ENCODE results near the gene ZDHHC7. TPM values are rescaled to one million over a fixed set of nuclear protein-coding genes. Genes with fewer than 3 reads are reported as not detected.

Gene ZDHHC7
- total and polyA plus RNA-seq, 9 of the 15 experiments (the other 6 are each of a cell fraction or from before 2014, with no cell fraction given), result 1.7 to 49.7 (median 37.4) TPM

DNA sequence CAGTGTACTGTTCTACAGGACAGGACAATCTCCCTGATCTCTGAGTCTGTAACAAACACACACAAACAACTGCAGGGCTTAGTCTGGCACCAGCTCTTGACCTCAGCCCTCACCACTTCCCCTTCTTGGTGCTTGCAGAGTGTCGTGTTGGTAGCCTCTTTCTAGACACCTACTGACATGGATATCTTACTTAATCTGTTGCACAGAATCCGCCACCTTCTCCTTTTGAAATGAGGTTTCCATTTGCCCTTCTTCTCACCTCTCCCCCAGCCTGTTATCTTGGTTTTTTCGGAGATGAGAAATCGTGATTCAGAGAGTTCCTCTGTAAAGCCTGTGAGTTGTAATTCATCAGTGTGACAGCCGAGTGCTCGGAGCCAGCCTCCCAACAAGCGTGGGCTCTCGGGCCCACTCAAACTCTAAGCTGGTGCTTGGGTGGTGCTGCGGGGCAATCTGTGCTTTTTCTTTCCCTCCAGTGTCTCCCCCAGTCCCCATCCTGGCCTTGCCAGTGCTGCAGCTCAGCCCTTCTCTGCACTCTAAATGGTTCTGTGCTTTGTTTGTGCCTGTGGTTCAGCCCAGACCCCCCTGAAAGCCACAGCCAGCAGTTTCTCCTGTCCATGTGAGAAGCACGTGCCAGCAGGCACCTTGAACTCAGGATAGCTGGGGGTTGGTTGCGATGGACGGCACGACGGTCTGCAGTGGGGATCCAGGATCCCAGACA, 44.3 kb upstream of the ZDHHC7 start (continued):
- no peak; the same call in 1 of the 2 replicates for TF ChIP-seq PBX2 (CRISPR knock-in tag; IDR thresholded peaks at IDR 0.05; ENCODE audit: low read depth)
- peak; percentile 95 for TF ChIP-seq PBX2 (tag; conservative IDR thresholded peaks at IDR 0.05; ENCODE audit: low read depth)
- 0 out of 2 replicates have a peak, but pooled peaks have one; percentile 27 for TF ChIP-seq RBFOX2 (IDR thresholded peaks at IDR 0.05; ENCODE audit: low read depth, low read length)
- no peak for TF ChIP-seq ZNF780A (CRISPR knock-in tag; IDR thresholded peaks at IDR 0.05)
- TF ChIP-seq SPI1 (IDR thresholded peaks at IDR 0.05; ENCODE audit: borderline replicate concordance, low read depth, low read length), result peak; percentile 99
- TF ChIP-seq ETV6 (IDR thresholded peaks at IDR 0.05; ENCODE audit: borderline replicate concordance in 1 of 2, low read depth in 2 of 2, low read length in 1 of 2), result peak in 1 of 2 experiments; percentile 22; a peak in 1 of 4 replicates
- no peak for TF ChIP-seq ETV6 (CRISPR knock-in tag; IDR thresholded peaks at IDR 0.05; ENCODE audit: borderline replicate concordance)
- peak; percentile 69; the same call in 1 of the 2 replicates for TF ChIP-seq SMAD3 (CRISPR knock-in tag; conservative IDR thresholded peaks at IDR 0.05)
- TF ChIP-seq CHD2 (IDR thresholded peaks at IDR 0.05; ENCODE audit: low read depth, low read length), result no peak
- TF ChIP-seq HDAC3 (IDR thresholded peaks at IDR 0.05; ENCODE audit: borderline replicate concordance, partially characterized antibody), result no peak
- TF ChIP-seq ZNF134 (CRISPR knock-in tag; conservative IDR thresholded peaks at IDR 0.05), result 0 out of 2 replicates have a peak, but pooled peaks have one; percentile 47
- no peak for TF ChIP-seq ZKSCAN1 (IDR thresholded peaks at IDR 0.05; ENCODE audit: low read depth, low read length)
- peak; percentile 96 for TF ChIP-seq CTBP1 (IDR thresholded peaks at IDR 0.05; ENCODE audit: borderline replicate concordance)
- TF ChIP-seq ZNF644 (tag; IDR thresholded peaks at IDR 0.05; ENCODE audit: low read depth), result peak; percentile 59; the same call in 1 of the 2 replicates
- peak; percentile 78 for TF ChIP-seq SNRNP70 (optimal IDR thresholded peaks at IDR 0.05; ENCODE audit: low read depth, low read length)
- peak; percentile 68 for TF ChIP-seq EP300 (IDR thresholded peaks at IDR 0.05; ENCODE audit: low read length)
- TF ChIP-seq NEUROD1 (IDR thresholded peaks at IDR 0.05; ENCODE audit: borderline replicate concordance, low read depth, low read length, partially characterized antibody), result peak; percentile 26
- peak; percentile 69 for TF ChIP-seq SETDB1 (IDR thresholded peaks at IDR 0.05; ENCODE audit: low read length)
- TF ChIP-seq, protein P1, sequence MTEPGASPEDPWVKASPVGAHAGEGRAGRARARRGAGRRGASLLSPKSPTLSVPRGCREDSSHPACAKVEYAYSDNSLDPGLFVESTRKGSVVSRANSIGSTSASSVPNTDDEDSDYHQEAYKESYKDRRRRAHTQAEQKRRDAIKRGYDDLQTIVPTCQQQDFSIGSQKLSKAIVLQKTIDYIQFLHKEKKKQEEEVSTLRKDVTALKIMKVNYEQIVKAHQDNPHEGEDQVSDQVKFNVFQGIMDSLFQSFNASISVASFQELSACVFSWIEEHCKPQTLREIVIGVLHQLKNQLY (CRISPR knock-in tag; conservative IDR thresholded peaks at IDR 0.05), result 0 out of 4 replicates have a peak, but pooled peaks of 1 of the 2 experiments have one; percentile 67
- TF ChIP-seq ARID1B (IDR thresholded peaks at IDR 0.05), result peak; percentile 88
- TF ChIP-seq SREBF1 (IDR thresholded peaks at IDR 0.05; ENCODE audit: borderline replicate concordance, low read depth, low read length), result no peak
- TF ChIP-seq TEAD4 (IDR thresholded peaks at IDR 0.05; ENCODE audit: low read length), result peak; percentile 77
- no peak for TF ChIP-seq TEAD4 (CRISPR knock-in tag; IDR thresholded peaks at IDR 0.05; ENCODE audit: borderline replicate concordance)
- peak; percentile 67 for TF ChIP-seq RBBP5 (IDR thresholded peaks at IDR 0.05; ENCODE audit: borderline replicate concordance, insufficient read depth, low read length, poor library complexity, severe bottlenecking)

Measured in K562 (cell line).